Measurements from ENCODE around the gene RAPGEF5. TPM values are rescaled to one million over a fixed set of nuclear protein-coding genes. Genes with fewer than 3 reads are reported as not detected.

The RAPGEF5 gene
- total RNA-seq, 1 experiment from 2014 or later: 15.6 TPM

DNA sequence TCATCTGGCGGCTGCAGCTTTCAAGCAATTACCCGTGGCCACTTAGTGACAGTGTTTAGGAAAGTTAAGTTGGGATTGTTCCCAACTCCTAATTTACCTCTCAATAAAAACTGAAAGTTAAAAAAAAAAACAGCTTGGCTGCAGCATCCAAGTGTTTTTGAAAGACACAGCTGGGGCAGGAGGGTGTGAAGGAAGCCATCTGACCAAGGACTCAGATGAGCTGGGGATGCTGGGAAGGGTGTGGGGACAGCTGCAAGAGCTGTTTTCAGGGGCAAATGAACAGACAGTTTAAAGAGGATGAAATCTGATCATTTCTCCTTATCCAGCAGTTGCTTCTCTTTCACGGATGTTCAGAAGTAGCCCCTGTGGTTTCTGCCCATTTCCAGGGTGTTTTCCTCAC lies 282.1 kb downstream of the RAPGEF5 start (continued):
- TF ChIP-seq, protein P1, sequence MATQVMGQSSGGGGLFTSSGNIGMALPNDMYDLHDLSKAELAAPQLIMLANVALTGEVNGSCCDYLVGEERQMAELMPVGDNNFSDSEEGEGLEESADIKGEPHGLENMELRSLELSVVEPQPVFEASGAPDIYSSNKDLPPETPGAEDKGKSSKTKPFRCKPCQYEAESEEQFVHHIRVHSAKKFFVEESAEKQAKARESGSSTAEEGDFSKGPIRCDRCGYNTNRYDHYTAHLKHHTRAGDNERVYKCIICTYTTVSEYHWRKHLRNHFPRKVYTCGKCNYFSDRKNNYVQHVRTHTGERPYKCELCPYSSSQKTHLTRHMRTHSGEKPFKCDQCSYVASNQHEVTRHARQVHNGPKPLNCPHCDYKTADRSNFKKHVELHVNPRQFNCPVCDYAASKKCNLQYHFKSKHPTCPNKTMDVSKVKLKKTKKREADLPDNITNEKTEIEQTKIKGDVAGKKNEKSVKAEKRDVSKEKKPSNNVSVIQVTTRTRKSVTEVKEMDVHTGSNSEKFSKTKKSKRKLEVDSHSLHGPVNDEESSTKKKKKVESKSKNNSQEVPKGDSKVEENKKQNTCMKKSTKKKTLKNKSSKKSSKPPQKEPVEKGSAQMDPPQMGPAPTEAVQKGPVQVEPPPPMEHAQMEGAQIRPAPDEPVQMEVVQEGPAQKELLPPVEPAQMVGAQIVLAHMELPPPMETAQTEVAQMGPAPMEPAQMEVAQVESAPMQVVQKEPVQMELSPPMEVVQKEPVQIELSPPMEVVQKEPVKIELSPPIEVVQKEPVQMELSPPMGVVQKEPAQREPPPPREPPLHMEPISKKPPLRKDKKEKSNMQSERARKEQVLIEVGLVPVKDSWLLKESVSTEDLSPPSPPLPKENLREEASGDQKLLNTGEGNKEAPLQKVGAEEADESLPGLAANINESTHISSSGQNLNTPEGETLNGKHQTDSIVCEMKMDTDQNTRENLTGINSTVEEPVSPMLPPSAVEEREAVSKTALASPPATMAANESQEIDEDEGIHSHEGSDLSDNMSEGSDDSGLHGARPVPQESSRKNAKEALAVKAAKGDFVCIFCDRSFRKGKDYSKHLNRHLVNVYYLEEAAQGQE (IDR thresholded peaks at IDR 0.05; ENCODE audit: low read depth): no peak
- TF ChIP-seq EZH2 (IDR thresholded peaks at IDR 0.05) (no peak), JUND (IDR thresholded peaks at IDR 0.05) (no peak), EZH2phosphoT487 (IDR thresholded peaks at IDR 0.05; ENCODE audit: borderline replicate concordance) (no peak), ELF1 (IDR thresholded peaks at IDR 0.05; ENCODE audit: borderline replicate concordance, low read depth) (no peak), CBX3 (IDR thresholded peaks at IDR 0.05; ENCODE audit: low read depth) (no peak), EGR1 (IDR thresholded peaks at IDR 0.05; ENCODE audit: low read depth) (no peak)
- TF ChIP-seq, protein P2, sequence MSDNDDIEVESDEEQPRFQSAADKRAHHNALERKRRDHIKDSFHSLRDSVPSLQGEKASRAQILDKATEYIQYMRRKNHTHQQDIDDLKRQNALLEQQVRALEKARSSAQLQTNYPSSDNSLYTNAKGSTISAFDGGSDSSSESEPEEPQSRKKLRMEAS (IDR thresholded peaks at IDR 0.05): no peak

Other genes with a start within 250 kb of the RAPGEF5 start
- gene STEAP1B, start 143.0 kb upstream of the RAPGEF5 start, total RNA-seq (2021; ENCODE audit: unreplicated experiment): 0.27 TPM